HepG2 (cell line): ENCODE data around the gene POU3F3. TPM values are rescaled to one million over a fixed set of nuclear protein-coding genes. Genes with fewer than 3 reads are reported as not detected.

ENCODE experiments used
- ATAC-seq: fragments of 200-7000 bp; cut with Tn5 transposase; 3 replicates; pipeline ENCODE4 v1.9.1; 2020; ENCODE audit warnings: mild to moderate bottlenecking, moderate library complexity
- BruUV-seq: library from RNA; stranded (reverse); fragments of 400-500 nt; replicated peaks from 2 replicates; lab custom pipeline; 2021; lab: Mats Ljungman, UMichigan
- CTCF ChIA-PET: fragments of 300-600 bp; formaldehyde crosslinking; extraction: SDS; loops from one replicate; lab custom pipeline; 2021; ENCODE audit warnings: low total read pairs, inconsistent platforms, low intra/inter-chr PET ratio; lab: Yijun Ruan, JAX
- POLR2A ChIA-PET: fragments of 350-600 bp; sonication (Branson Sonifier 250); formaldehyde crosslinking; loops from one replicate; lab custom pipeline; 2020; ENCODE audit warnings: antibody characterized with exemption, inconsistent platforms; lab: Yijun Ruan, JAX
- DNase-seq: peaks from one replicate; pipeline ENCODE4 v3.0.0-alpha.2; 2015; ENCODE audit warnings: low spot score
- FAIRE-seq: peaks from 3 replicates; lab custom pipeline; 2011; peaks lifted over from hg19 to GRCh38; lab: Jason Lieb, UNC
- H2AFZ ChIP-seq: one replicate; pipeline ENCODE4 v1.6.1; 2011; ENCODE audit warnings: low read length, inconsistent platforms
- H3K27ac ChIP-seq: fragments of 300-600 bp; 3 replicates; pipeline ENCODE4 v1.8.0; 2011; ENCODE audit warnings: mixed run types, mild to moderate bottlenecking, mixed read lengths, low read length, inconsistent platforms; ENCODE audit not compliant: insufficient read depth; ENCODE audit errors: extremely low read length
- H3K27me3 ChIP-seq, 2 experiments: fragments of 200-600 bp in 1 of 2; 2 replicates in 1 of 2; 3 replicates in 1 of 2; pipeline versions ENCODE4 v1.6.0 to v1.8.0; 2011; ENCODE audit warnings: low read length in 2 of 2, mild to moderate bottlenecking in 2 of 2, moderate library complexity in 2 of 2, inconsistent platforms in 1 of 2; ENCODE audit not compliant: insufficient read depth in 2 of 2, control insufficient read depth in 1 of 2
- H3K36me3 ChIP-seq, 2 experiments: fragments of 200-600 bp in 1 of 2; replicated peaks in 1 of 2; 2 replicates in 1 of 2; 3 replicates in 1 of 2; pipeline versions ENCODE4 v1.5.1 to v1.8.0; 2011; ENCODE audit warnings: low read length in 2 of 2, inconsistent platforms in 1 of 2; ENCODE audit not compliant: insufficient read depth in 2 of 2, control insufficient read depth in 1 of 2
- H3K4me1 ChIP-seq: 2 replicates; pipeline ENCODE4 v1.5.1; 2012; ENCODE audit warnings: low read length, inconsistent platforms; ENCODE audit not compliant: insufficient read depth
- H3K4me2 ChIP-seq: 2 replicates; pipeline ENCODE4 v1.6.0; 2011; ENCODE audit warnings: low read depth, low read length, inconsistent platforms
- H3K4me3 ChIP-seq, 3 experiments: fragments of 200-600 bp in 1 of 3; sonication (generic), shearing (Covaris generic) in 1 of 3; replicated peaks in 1 of 3; 2 replicates each; pipeline ENCODE4 v1.5.1; 2011 to 2016; ENCODE audit warnings: low read length in 3 of 3, inconsistent platforms in 2 of 3, low read depth in 2 of 3, mild to moderate bottlenecking in 2 of 3, control low read depth in 1 of 3, mixed read lengths in 1 of 3; ENCODE audit not compliant: insufficient read depth in 1 of 3
- H3K79me2 ChIP-seq: one replicate; pipeline ENCODE4 v1.6.1; 2011; ENCODE audit warnings: low read length, inconsistent platforms; ENCODE audit not compliant: insufficient read depth
- H3K9ac ChIP-seq: 2 replicates; pipeline ENCODE4 v1.6.0; 2011; ENCODE audit warnings: mild to moderate bottlenecking, low read depth, low read length, inconsistent platforms; ENCODE audit not compliant: insufficient read depth
- H3K9me3 ChIP-seq: 2 replicates; pipeline ENCODE4 v1.5.1; 2012; ENCODE audit warnings: mild to moderate bottlenecking, low read length
- H4K20me1 ChIP-seq: 2 replicates; pipeline ENCODE4 v1.6.0; 2011; ENCODE audit warnings: inconsistent platforms, mild to moderate bottlenecking, low read length, moderate library complexity; ENCODE audit not compliant: insufficient read depth
- CBX1 ChIP-seq: IDR thresholded peaks from one replicate; pipeline ENCODE4 v1.6.1; 2016; ENCODE audit warnings: antibody characterized with exemption, low read depth
- ISL2 ChIP-seq: sonication (generic); formaldehyde crosslinking; IDR thresholded peaks from 2 replicates; pipeline ENCODE4 v1.5.0; 2020; ENCODE audit warnings: missing genetic modification reagents
- KAT7 ChIP-seq: IDR thresholded peaks from 2 replicates; pipeline ENCODE4 v1.6.1; 2018; ENCODE audit warnings: borderline replicate concordance, missing compliant biosample characterization
- KDM1A ChIP-seq: IDR thresholded peaks from 2 replicates; pipeline ENCODE4 v1.6.1; 2016; ENCODE audit warnings: missing compliant biosample characterization
- SCMH1 ChIP-seq: sonication (generic); formaldehyde crosslinking; IDR thresholded peaks from 2 replicates; pipeline ENCODE4 v1.9.0; 2021; ENCODE audit warnings: missing genetic modification reagents, mild to moderate bottlenecking, borderline replicate concordance
- SIX4 ChIP-seq: sonication (generic); formaldehyde crosslinking; IDR thresholded peaks from 2 replicates; pipeline ENCODE4 v1.4.0; 2020; ENCODE audit warnings: missing genetic modification reagents
- SYNCRIP ChIP-seq: fragments of 200-400 bp; formaldehyde crosslinking; IDR thresholded peaks from 2 replicates; pipeline ENCODE4 v1.6.1; 2018; ENCODE audit warnings: mild to moderate bottlenecking, low read depth, low read length; ENCODE audit not compliant: insufficient read depth
- XBP1 ChIP-seq: sonication (generic); formaldehyde crosslinking; IDR thresholded peaks from 2 replicates; pipeline ENCODE4 v1.5.0; 2020; ENCODE audit warnings: missing genetic modification reagents
- ZNF10 ChIP-seq: sonication (generic); formaldehyde crosslinking; IDR thresholded peaks from 2 replicates; pipeline ENCODE4 v1.4.0; 2020; ENCODE audit warnings: mild to moderate bottlenecking, low read depth, missing genetic modification reagents, borderline replicate concordance
- ZNF251 ChIP-seq: sonication (generic); formaldehyde crosslinking; IDR thresholded peaks from 2 replicates; pipeline ENCODE4 v1.9.0; 2021; ENCODE audit warnings: mild to moderate bottlenecking, missing genetic modification reagents
- ZNF432 ChIP-seq: sonication (generic); formaldehyde crosslinking; IDR thresholded peaks from 2 replicates; pipeline ENCODE4 v1.5.0; 2020; ENCODE audit warnings: missing genetic modification reagents, mild to moderate bottlenecking, borderline replicate concordance
- ZNF883 ChIP-seq: sonication (generic); formaldehyde crosslinking; IDR thresholded peaks from 2 replicates; pipeline ENCODE4 v1.5.1; 2020; ENCODE audit warnings: mild to moderate bottlenecking, missing genetic modification reagents; ENCODE audit errors: not compliant biosample characterization
- ZNF891 ChIP-seq: sonication (generic); formaldehyde crosslinking; IDR thresholded peaks from 2 replicates; pipeline ENCODE4 v1.5.0; 2020; ENCODE audit warnings: mild to moderate bottlenecking, missing genetic modification reagents
- WGBS: methylation state at CpG from one replicate; pipeline ENCODE4 v1.1.6; 2017; ENCODE audit warnings: low lambda C conversion rate; 5-methylcytosine and 5-hydroxymethylcytosine counted together
- in situ Hi-C: cut with HindIII; loops from 2 replicates; pipeline ENCODE4 v1.10.0; 2017; ENCODE audit warnings: low pct_unique_long_range_greater_than_20kb; ENCODE audit not compliant: extremely low pct_ligation_motif_present
- intact Hi-C: fragments of 100-400 bp; cut with micrococcal nuclease; formaldehyde crosslinking; loops from one replicate; pipeline ENCODE4 v1.10.0; 2022; ENCODE audit not compliant: unreplicated experiment
- polyA plus RNA-seq, 8 experiments: library from polyadenylated mRNA; depleted of rRNA in 3 of 8; stranded (reverse) in 7 of 8; unstranded in 1 of 8; fragments of >200 nt; fragmentation: Illumina TruSeq in 4 of 8; extraction: Trizol in 4 of 8; gene quantifications; 2 replicates each; pipeline versions ENCODE4 v1.2.1 to v1.2.3, GENCODE V29; 2011 to 2016; ENCODE audit warnings: low read depth in 4 of 8, missing spikeins in 1 of 8, mixed read lengths in 1 of 8; ENCODE audit not compliant: insufficient read depth in 1 of 8
- total RNA-seq, 5 experiments: library from RNA; depleted of rRNA; stranded (reverse); fragments of >200 nt; fragmentation: Illumina TruSeq; extraction: Trizol; gene quantifications; 2 replicates each; pipeline ENCODE4 v1.2.3, GENCODE V29; 2016; ENCODE audit warnings: low read depth in 1 of 5
- TF ChIP-seq, protein P1 (sequence below): sonication (generic); formaldehyde crosslinking; IDR thresholded peaks from 2 replicates; pipeline ENCODE4 v1.4.0; 2020; ENCODE audit warnings: missing genetic modification reagents, low read depth, mild to moderate bottlenecking, borderline replicate concordance
- TF ChIP-seq, protein P2 (sequence below): sonication (generic); formaldehyde crosslinking; IDR thresholded peaks from 2 replicates; pipeline ENCODE4 v1.4.0; 2020; ENCODE audit warnings: missing genetic modification reagents, borderline replicate concordance
- TF ChIP-seq, protein P3 (sequence below): sonication (generic); formaldehyde crosslinking; IDR thresholded peaks from 2 replicates; pipeline ENCODE4 v1.4.0; 2020; ENCODE audit warnings: missing genetic modification reagents
- TF ChIP-seq, protein P4 (sequence below): sonication (generic); formaldehyde crosslinking; IDR thresholded peaks from 2 replicates; pipeline ENCODE4 v1.9.0; 2022; ENCODE audit warnings: missing genetic modification reagents, mild to moderate bottlenecking, borderline replicate concordance

POU3F3 gene
- total and polyA plus RNA-seq, 2 of the 13 experiments (the other 11 are each of a cell fraction or from before 2014, with no cell fraction given), result not detected

DNA sequence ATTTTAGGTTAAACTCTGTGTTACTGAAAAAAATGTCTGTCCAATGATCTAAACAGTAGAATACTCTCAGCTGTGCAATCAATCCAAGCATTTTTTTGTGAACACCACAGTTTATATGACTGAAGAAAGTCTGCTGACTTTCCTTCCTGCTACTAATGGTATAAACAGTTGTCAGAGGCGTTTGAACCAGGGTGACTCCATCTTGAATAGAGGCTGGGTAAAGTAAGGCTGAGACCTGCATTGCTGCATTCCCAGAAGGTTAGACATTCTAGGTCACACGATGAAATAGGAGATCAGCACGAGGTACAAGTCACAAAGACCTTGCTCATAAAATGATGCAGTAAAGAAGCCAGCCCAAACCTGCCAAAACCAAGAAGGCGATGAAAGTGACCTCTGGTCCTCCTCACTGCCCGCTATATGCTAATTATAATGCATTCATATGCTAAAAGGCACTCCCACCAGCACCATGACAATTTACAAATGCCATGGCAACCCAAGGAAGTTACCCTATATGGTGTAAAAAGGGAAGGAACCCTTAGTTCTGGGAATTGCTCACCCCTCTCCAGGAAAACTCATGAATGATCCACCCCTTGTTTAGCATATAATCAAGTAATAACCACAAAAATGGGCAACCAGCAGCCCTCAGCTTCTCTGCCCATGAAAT, 31.3 kb downstream of the POU3F3 start (continued):
- TF ChIP-seq ZNF891 (CRISPR knock-in tag), result no peak
- TF ChIP-seq, protein P1, sequence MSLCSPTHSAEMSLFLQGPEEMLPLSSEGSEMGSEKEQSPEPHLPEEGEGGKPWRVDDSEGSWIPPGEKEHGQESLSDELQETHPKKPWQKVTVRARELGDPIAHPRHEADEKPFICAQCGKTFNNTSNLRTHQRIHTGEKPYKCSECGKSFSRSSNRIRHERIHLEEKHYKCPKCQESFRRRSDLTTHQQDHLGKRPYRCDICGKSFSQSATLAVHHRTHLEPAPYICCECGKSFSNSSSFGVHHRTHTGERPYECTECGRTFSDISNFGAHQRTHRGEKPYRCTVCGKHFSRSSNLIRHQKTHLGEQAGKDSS (CRISPR knock-in tag), result no peak
- TF ChIP-seq KAT7 (CRISPR knock-in tag), result no peak
- TF ChIP-seq ZNF10 (CRISPR knock-in tag), result no peak
- no peak for TF ChIP-seq ISL2 (CRISPR knock-in tag)

DNA sequence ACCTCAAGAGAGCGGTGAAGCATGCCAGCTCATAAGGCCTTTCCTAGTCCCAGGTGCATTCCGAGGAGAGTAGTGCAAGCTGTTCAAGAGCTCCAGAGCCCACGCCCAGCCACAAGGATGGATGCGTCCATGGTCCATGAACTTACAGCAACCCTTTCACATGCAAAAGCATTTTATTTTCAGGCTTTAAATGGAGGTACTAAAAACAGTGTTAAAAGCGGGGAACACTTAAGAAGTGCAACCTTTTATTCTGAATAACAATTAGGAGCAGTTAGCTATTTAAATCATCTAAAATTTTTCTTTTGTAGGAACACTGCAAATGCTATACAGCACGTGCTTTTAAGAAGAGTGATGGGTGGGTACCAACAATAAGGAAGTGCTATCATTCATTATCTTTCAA, 33.8 kb downstream of the POU3F3 start:
- no peak for DNase-seq
- no peak overlapping the region for H3K4me2 ChIP-seq
- H3K27me3 ChIP-seq, result peaks cover 4 to 68% of the 10 kb centered on the region in 2 experiments; a peak in 4 of 5 replicates
- POLR2A ChIA-PET, result no interaction called here
- CTCF ChIA-PET, result no interaction called here
- no peak overlapping the region for H2AFZ ChIP-seq
- in situ Hi-C loops (no loop called here), intact Hi-C loops (no loop called here)
- WGBS, result 24% methylated on average over 6 of the region's 6 CpGs
- H3K4me1 ChIP-seq, result no peaks in the 10 kb centered on the region
- H3K4me3 ChIP-seq, result no peak overlapping the region
- H3K9ac ChIP-seq, result no peak overlapping the region
- no peaks in the 10 kb centered on the region for H3K9me3 ChIP-seq
- BruUV-seq, result no TSS peak
- H3K79me2 ChIP-seq, result no peaks in the 10 kb centered on the region
- no peaks in the 10 kb centered on the region for H3K36me3 ChIP-seq
- no peaks in the 10 kb centered on the region for H4K20me1 ChIP-seq
- no peak for ATAC-seq
- no peak for FAIRE-seq
- H3K27ac ChIP-seq, result no peak overlapping the region
- TF ChIP-seq, protein P2, sequence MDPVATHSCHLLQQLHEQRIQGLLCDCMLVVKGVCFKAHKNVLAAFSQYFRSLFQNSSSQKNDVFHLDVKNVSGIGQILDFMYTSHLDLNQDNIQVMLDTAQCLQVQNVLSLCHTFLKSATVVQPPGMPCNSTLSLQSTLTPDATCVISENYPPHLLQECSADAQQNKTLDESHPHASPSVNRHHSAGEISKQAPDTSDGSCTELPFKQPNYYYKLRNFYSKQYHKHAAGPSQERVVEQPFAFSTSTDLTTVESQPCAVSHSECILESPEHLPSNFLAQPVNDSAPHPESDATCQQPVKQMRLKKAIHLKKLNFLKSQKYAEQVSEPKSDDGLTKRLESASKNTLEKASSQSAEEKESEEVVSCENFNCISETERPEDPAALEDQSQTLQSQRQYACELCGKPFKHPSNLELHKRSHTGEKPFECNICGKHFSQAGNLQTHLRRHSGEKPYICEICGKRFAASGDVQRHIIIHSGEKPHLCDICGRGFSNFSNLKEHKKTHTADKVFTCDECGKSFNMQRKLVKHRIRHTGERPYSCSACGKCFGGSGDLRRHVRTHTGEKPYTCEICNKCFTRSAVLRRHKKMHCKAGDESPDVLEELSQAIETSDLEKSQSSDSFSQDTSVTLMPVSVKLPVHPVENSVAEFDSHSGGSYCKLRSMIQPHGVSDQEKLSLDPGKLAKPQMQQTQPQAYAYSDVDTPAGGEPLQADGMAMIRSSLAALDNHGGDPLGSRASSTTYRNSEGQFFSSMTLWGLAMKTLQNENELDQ (CRISPR knock-in tag), result no peak
- TF ChIP-seq, protein P3, sequence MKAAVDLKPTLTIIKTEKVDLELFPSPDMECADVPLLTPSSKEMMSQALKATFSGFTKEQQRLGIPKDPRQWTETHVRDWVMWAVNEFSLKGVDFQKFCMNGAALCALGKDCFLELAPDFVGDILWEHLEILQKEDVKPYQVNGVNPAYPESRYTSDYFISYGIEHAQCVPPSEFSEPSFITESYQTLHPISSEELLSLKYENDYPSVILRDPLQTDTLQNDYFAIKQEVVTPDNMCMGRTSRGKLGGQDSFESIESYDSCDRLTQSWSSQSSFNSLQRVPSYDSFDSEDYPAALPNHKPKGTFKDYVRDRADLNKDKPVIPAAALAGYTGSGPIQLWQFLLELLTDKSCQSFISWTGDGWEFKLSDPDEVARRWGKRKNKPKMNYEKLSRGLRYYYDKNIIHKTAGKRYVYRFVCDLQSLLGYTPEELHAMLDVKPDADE, result no peak
- TF ChIP-seq KDM1A (no peak), ZNF883 (no peak), SYNCRIP (no peak), CBX1 (no peak), SIX4 (CRISPR knock-in tag) (no peak), SCMH1 (no peak), XBP1 (CRISPR knock-in tag) (no peak), ZNF251 (CRISPR knock-in tag) (no peak), ZNF432 (CRISPR knock-in tag) (no peak)
- TF ChIP-seq, protein P4, sequence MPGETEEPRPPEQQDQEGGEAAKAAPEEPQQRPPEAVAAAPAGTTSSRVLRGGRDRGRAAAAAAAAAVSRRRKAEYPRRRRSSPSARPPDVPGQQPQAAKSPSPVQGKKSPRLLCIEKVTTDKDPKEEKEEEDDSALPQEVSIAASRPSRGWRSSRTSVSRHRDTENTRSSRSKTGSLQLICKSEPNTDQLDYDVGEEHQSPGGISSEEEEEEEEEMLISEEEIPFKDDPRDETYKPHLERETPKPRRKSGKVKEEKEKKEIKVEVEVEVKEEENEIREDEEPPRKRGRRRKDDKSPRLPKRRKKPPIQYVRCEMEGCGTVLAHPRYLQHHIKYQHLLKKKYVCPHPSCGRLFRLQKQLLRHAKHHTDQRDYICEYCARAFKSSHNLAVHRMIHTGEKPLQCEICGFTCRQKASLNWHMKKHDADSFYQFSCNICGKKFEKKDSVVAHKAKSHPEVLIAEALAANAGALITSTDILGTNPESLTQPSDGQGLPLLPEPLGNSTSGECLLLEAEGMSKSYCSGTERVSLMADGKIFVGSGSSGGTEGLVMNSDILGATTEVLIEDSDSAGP (CRISPR knock-in tag), result no peak
